ENCODE data around the gene TNRC6C.

The TNRC6C gene

GRCh38 chr17:77996256-77996655, 37.8 kb downstream of the TNRC6C start:
- TF ChIP-seq CTCF (IDR thresholded peaks at IDR 0.05; ENCODE audit: borderline replicate concordance, insufficient read depth, low read depth, low read length): no peak
- no peak overlapping the region for H3K4me3 ChIP-seq (ENCODE audit: low read depth, low read length)

GRCh38 chr17:77999413-78000173, 41.1 kb downstream of the TNRC6C start:
- TF ChIP-seq CTCF (IDR thresholded peaks at IDR 0.05; ENCODE audit: borderline replicate concordance, insufficient read depth, low read depth, low read length): no peak
- no peak overlapping the region for H3K4me3 ChIP-seq (ENCODE audit: low read depth, low read length)

GRCh38 chr17:78000341-78000740, 41.8 kb downstream of the TNRC6C start:
- no peak for TF ChIP-seq CTCF (IDR thresholded peaks at IDR 0.05; ENCODE audit: borderline replicate concordance, insufficient read depth, low read depth, low read length)
- no peak overlapping the region for H3K4me3 ChIP-seq (ENCODE audit: low read depth, low read length)

- no peak overlapping the region for H3K4me3 ChIP-seq (ENCODE audit: low read depth, low read length)
- TF ChIP-seq CTCF (IDR thresholded peaks at IDR 0.05; ENCODE audit: borderline replicate concordance, insufficient read depth, low read depth, low read length): no peak
These were observed 42.7 kb downstream of the TNRC6C start for GRCh38 chr17:78001182-78001581.

- no peak overlapping the region for H3K4me3 ChIP-seq (ENCODE audit: low read depth, low read length)
- TF ChIP-seq CTCF (IDR thresholded peaks at IDR 0.05; ENCODE audit: borderline replicate concordance, insufficient read depth, low read depth, low read length): no peak
These were observed 43.1 kb downstream of the TNRC6C start for GRCh38 chr17:78001612-78002011.

- TF ChIP-seq CTCF (IDR thresholded peaks at IDR 0.05; ENCODE audit: borderline replicate concordance, insufficient read depth, low read depth, low read length): no peak
- no peak overlapping the region for H3K4me3 ChIP-seq (ENCODE audit: low read depth, low read length)
These were observed 43.7 kb downstream of the TNRC6C start for GRCh38 chr17:78002166-78002565.

GRCh38 chr17:78005452-78006171, 47.1 kb downstream of the TNRC6C start:
- no peak overlapping the region for H3K4me3 ChIP-seq (ENCODE audit: low read depth, low read length)
- no peak for TF ChIP-seq CTCF (IDR thresholded peaks at IDR 0.05; ENCODE audit: borderline replicate concordance, insufficient read depth, low read depth, low read length)

All from GM12875 (cell line).